A673 (cell line): ENCODE measurements around the gene SPDYE4.

ENCODE experiments used
- EZH2 ChIP-seq: fragments of 200-600 bp; sonication (generic); IDR thresholded peaks from 2 replicates; pipeline ENCODE4 v1.6.1; 2017; ENCODE audit warnings: borderline replicate concordance, low read depth, mild to moderate bottlenecking, mixed read lengths, antibody characterized with exemption, low read length; ENCODE audit not compliant: poor library complexity, severe bottlenecking
- TF ChIP-seq, protein P1 (sequence below): fragments of 300-800, 200-600 bp; sonication (generic); conservative IDR thresholded peaks from 2 replicates; pipeline ENCODE4 v1.5.1; 2017; ENCODE audit warnings: low read depth, mild to moderate bottlenecking, antibody characterized with exemption, low read length, moderate library complexity, mixed read lengths

DNA sequence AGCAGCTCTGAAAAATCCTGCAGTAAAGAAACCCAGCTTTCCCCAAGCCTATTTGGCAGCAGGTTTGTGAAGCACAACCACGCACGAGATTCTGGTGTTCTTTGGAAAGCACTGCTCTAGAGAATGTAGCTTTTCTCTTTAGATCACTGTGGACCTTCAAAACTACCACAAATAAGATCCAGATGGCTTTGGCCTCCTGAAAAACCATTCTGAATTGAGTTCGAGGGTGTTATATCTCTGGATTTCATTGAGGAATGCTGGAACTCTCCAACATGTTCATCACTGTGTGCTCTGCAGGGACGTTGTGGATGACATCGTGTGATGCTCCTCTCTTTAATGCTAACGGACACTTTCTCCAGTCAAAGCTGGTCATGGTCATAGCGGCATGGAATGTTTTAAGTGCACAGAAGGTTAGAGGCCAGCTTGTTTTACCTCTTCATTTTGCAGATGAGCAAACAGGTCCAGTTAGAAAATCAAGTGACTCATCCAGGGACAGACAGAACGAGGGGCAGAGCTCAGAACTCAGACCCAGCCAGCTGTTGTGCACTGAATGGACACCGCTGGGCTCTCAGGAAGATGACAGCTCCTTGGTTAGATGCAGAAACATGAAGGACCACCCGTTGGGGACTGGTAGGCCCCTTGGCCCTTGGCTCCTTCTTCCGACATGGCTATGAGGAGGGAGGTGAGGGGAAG lies 50.9 kb downstream of the SPDYE4 start:
- TF ChIP-seq, protein P1, sequence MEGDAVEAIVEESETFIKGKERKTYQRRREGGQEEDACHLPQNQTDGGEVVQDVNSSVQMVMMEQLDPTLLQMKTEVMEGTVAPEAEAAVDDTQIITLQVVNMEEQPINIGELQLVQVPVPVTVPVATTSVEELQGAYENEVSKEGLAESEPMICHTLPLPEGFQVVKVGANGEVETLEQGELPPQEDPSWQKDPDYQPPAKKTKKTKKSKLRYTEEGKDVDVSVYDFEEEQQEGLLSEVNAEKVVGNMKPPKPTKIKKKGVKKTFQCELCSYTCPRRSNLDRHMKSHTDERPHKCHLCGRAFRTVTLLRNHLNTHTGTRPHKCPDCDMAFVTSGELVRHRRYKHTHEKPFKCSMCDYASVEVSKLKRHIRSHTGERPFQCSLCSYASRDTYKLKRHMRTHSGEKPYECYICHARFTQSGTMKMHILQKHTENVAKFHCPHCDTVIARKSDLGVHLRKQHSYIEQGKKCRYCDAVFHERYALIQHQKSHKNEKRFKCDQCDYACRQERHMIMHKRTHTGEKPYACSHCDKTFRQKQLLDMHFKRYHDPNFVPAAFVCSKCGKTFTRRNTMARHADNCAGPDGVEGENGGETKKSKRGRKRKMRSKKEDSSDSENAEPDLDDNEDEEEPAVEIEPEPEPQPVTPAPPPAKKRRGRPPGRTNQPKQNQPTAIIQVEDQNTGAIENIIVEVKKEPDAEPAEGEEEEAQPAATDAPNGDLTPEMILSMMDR: no peak
- no peak for TF ChIP-seq EZH2
